Measurements from ENCODE around the gene RABGAP1L. TPM values are rescaled to one million over a fixed set of nuclear protein-coding genes. Genes with fewer than 3 reads are reported as not detected.

RABGAP1L gene
- total and polyA plus RNA-seq, 2 of the 4 experiments (the other 2 are of a cell fraction): 7.9 to 26.7 TPM

DNA sequence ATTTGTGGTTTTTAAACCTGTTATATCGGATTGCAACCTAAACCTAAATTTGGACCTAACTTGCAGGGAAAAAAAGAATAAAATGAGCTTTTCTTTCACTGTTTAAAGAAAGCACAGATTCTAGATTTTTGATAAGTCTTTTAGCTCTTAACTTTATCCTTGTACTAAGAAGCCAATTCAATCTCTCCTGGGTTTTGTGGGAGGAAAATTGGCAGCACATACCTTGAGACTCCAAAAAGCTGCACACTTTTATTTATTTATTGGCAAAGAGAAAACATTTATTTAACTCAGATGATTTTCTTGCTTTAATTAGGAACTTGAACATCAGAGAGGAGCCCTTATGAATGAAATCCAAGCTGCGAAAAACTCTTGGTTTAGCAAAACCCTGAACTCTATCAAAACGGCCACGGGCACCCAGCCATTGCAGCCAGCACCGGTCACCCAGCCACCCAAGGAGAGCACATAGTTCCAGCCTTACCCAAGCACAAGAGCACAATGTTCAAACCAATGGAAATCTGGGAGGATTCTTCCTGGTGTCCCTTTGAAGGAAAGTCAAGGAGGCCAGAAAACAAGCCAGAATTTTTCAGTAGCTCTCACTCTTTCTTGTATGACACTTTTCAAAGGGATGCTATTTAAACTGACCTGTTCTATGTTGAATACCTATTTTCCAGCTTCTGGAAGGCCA is 830.4 kb downstream of the RABGAP1L start:
- no peak overlapping the region for H3K18ac ChIP-seq (ENCODE audit: low read depth, low read length)
- peak overlapping the region; percentile 4 for H2AFZ ChIP-seq (replicated peaks; ENCODE audit: low read length, poor library complexity)
- no peak overlapping the region for H3K23ac ChIP-seq (ENCODE audit: low read depth, low read length)
- H3K79me1 ChIP-seq (ENCODE audit: low read depth in 1 of 2, low read length in 2 of 2): no peaks in the 10 kb centered on the region
- no peak overlapping the region for H4K5ac ChIP-seq (ENCODE audit: low read depth, low read length)
- H3K14ac ChIP-seq (replicated peaks; ENCODE audit: low read depth, low read length): no peak overlapping the region
- H4K8ac ChIP-seq (ENCODE audit: low read depth in 2 of 2, low read length in 2 of 2): peak overlapping the region; percentile 6 to 41; a peak in 2 of 4 replicates
- DNase-seq: no peak
- ChIA-PET POLR2A (ENCODE audit: unreplicated experiment) (no interaction called here), CTCF (interaction anchor here (1.2 kb wide), 1 partner anchor 157 kb away, joined by 3 read pairs; no protein-coding TSS in a partner anchor)
- no peaks in the 10 kb centered on the region for H3K4me1 ChIP-seq (ENCODE audit: control insufficient read depth, insufficient read depth, low read length)
- dilution Hi-C loops (cut with HindIII; ENCODE audit: low sequenced_read_pairs, unreplicated experiment) (no loop called here), intact Hi-C loops (cut with micrococcal nuclease) (loop anchor here (10.0 kb wide), 1 partner anchor 725 kb away; no protein-coding TSS in a partner anchor), in situ Hi-C loops (cut with MboI; ENCODE audit: low sequenced_read_pairs) (loop anchor here (5.0 to 25.0 kb wide), 2 partner anchors 217 to 727 kb away; no protein-coding TSS in a partner anchor)
- H2BK15ac ChIP-seq (ENCODE audit: low read depth, low read length): no peak overlapping the region
- H3K56ac ChIP-seq (ENCODE audit: extremely low read depth, insufficient read depth, low read length): no peak overlapping the region
- no peak overlapping the region for H3K4ac ChIP-seq (ENCODE audit: low read depth, low read length)
- no peak overlapping the region for H3K27ac ChIP-seq (ENCODE audit: insufficient read depth, low read length)
- WGBS, 2 experiments (ENCODE audit: extremely low coverage in 2 of 2, insufficient read length in 1 of 2): no CpG with 5 or more reads among the region's 5 CpGs
- no peak overlapping the region for H3K4me2 ChIP-seq (ENCODE audit: low read depth, low read length)
- no peak overlapping the region for H3K4me3 ChIP-seq (ENCODE audit: insufficient read depth, low read depth, low read length)
- H3K36me3 ChIP-seq (ENCODE audit: control insufficient read depth, insufficient read depth, low read length): no peaks in the 10 kb centered on the region
- no peak overlapping the region for H4K91ac ChIP-seq (ENCODE audit: insufficient read depth, low read depth, low read length)
- no peak overlapping the region for H2BK5ac ChIP-seq (ENCODE audit: low read depth, low read length, poor library complexity, severe bottlenecking)
- H3K27me3 ChIP-seq (ENCODE audit: control insufficient read depth, insufficient read depth, low read length): no peaks in the 10 kb centered on the region
- no peaks in the 10 kb centered on the region for H3K9me1 ChIP-seq (ENCODE audit: insufficient read depth, low read length)
- 0 out of 2 replicates have a peak overlapping the region, but pooled peaks have one; percentile 3 for H2BK20ac ChIP-seq (ENCODE audit: low read depth, low read length)
- H4K20me1 ChIP-seq (ENCODE audit: insufficient read depth, low read length): no peaks in the 10 kb centered on the region
- no TSS peak for BruUV-seq (replicated peaks)
- no peaks in the 10 kb centered on the region for H3K9me3 ChIP-seq (ENCODE audit: control insufficient read depth, insufficient read depth, low read length)
- H2AK5ac ChIP-seq (ENCODE audit: low read depth, low read length): no peak overlapping the region
- peak overlapping the region; percentile 13; the same call in 1 of the 2 replicates for H3K9ac ChIP-seq (ENCODE audit: low read depth, low read length)
- no peak overlapping the region for H2BK120ac ChIP-seq (ENCODE audit: low read depth, low read length)
- ATAC-seq (ENCODE audit: low read depth): no peak
- H2AK9ac ChIP-seq (replicated peaks; ENCODE audit: low read depth, low read length, poor library complexity): no peak overlapping the region
- TF ChIP-seq SMC3 (IDR thresholded peaks at IDR 0.05; ENCODE audit: low read depth, low read length): no peak
- TF ChIP-seq MAFK (IDR thresholded peaks at IDR 0.05; ENCODE audit: low read depth, low read length): no peak
- no peak for TF ChIP-seq NFE2L2 (IDR thresholded peaks at IDR 0.05; ENCODE audit: low read depth, low read length)
- no peak for TF ChIP-seq CEBPB (IDR thresholded peaks at IDR 0.05; ENCODE audit: low read depth, low read length)
- TF ChIP-seq CTCF (conservative IDR thresholded peaks at IDR 0.05; ENCODE audit: low read depth, low read length): no peak
- TF ChIP-seq MXI1 (IDR thresholded peaks at IDR 0.05; ENCODE audit: borderline replicate concordance, low read depth, low read length): no peak
- no peak for TF ChIP-seq RFX5 (IDR thresholded peaks at IDR 0.05; ENCODE audit: low read depth, low read length)
- no peak for TF ChIP-seq RAD21 (IDR thresholded peaks at IDR 0.05; ENCODE audit: low read length)
- TF ChIP-seq POLR2A (IDR thresholded peaks at IDR 0.05; ENCODE audit: low read depth, low read length): no peak
- no peak for TF ChIP-seq BHLHE40 (IDR thresholded peaks at IDR 0.05; ENCODE audit: low read depth, low read length)
- no peak for TF ChIP-seq RCOR1 (IDR thresholded peaks at IDR 0.05; ENCODE audit: insufficient replicate concordance, low read length)
- TF ChIP-seq CHD1 (IDR thresholded peaks at IDR 0.05; ENCODE audit: low read depth, low read length): no peak
- no peak for TF ChIP-seq MAZ (IDR thresholded peaks at IDR 0.05; ENCODE audit: borderline replicate concordance, low read depth, low read length)
- TF ChIP-seq, protein P1, sequence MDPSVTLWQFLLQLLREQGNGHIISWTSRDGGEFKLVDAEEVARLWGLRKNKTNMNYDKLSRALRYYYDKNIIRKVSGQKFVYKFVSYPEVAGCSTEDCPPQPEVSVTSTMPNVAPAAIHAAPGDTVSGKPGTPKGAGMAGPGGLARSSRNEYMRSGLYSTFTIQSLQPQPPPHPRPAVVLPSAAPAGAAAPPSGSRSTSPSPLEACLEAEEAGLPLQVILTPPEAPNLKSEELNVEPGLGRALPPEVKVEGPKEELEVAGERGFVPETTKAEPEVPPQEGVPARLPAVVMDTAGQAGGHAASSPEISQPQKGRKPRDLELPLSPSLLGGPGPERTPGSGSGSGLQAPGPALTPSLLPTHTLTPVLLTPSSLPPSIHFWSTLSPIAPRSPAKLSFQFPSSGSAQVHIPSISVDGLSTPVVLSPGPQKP (IDR thresholded peaks at IDR 0.05; ENCODE audit: borderline replicate concordance, low read depth, low read length): no peak
- no peak for TF ChIP-seq FOS (IDR thresholded peaks at IDR 0.05; ENCODE audit: low read depth, low read length)
